Activated B cell treated with CpG ODN at 0.5 μM for 24 hours (primary cell): ENCODE data around the gene RFTN1. TPM values are rescaled to one million over a fixed set of nuclear protein-coding genes. Genes with fewer than 3 reads are reported as not detected.

Source experiments
- ATAC-seq: fragments of 200-7000 bp; cut with Tn5 transposase; one replicate; pipeline ENCODE4 v1.10.0; 2021; ENCODE audit warnings: low read depth, mild to moderate bottlenecking, moderate library complexity
- CTCF ChIA-PET: fragments of 350-600 bp; sonication (Branson Sonifier 250); formaldehyde crosslinking; loops from one replicate; lab custom pipeline; 2021; ENCODE audit warnings: antibody characterized with exemption; lab: Charles Lee
- POLR2A ChIA-PET: fragments of 350-600 bp; sonication (Branson Sonifier 250); formaldehyde crosslinking; loops from one replicate; lab custom pipeline; 2021; ENCODE audit warnings: antibody characterized with exemption; lab: Charles Lee
- DNase-seq: peaks from one replicate; pipeline ENCODE4 v3.0.0; 2022
- H3K27ac Mint-ChIP-seq: one replicate; pipeline ENCODE4 v1.8.0; 2020; ENCODE audit warnings: mixed read lengths
- H3K27me3 Mint-ChIP-seq: one replicate; pipeline ENCODE4 v1.8.0; 2021; ENCODE audit warnings: mixed read lengths
- H3K36me3 Mint-ChIP-seq: one replicate; pipeline ENCODE4 v1.8.0; 2021; ENCODE audit warnings: low read depth, mixed read lengths
- H3K4me1 Mint-ChIP-seq: one replicate; pipeline ENCODE4 v1.8.0; 2021; ENCODE audit warnings: mixed read lengths
- H3K4me3 Mint-ChIP-seq: one replicate; pipeline ENCODE4 v1.8.0; 2020; ENCODE audit warnings: mild to moderate bottlenecking, mixed read lengths
- H3K9me3 Mint-ChIP-seq: one replicate; pipeline ENCODE4 v1.8.0; 2020; ENCODE audit warnings: mixed read lengths
- intact Hi-C: fragments of 100-400 bp; cut with micrococcal nuclease; formaldehyde crosslinking; loops from one replicate; pipeline ENCODE4 v1.15.1; 2024
- total RNA-seq: library from RNA; stranded (reverse); gene quantifications from 2 replicates; pipeline ENCODE4 v1.2.3, GENCODE V29; 2022
- TF ChIP-seq, protein P1 (sequence below): fragments of 200-600 bp; IDR thresholded peaks from one replicate; pipeline ENCODE4 v1.8.0; 2022; ENCODE audit warnings: antibody characterized with exemption, mild to moderate bottlenecking

Gene RFTN1
- total RNA-seq, 1 donor from 2014 or later, result 365 TPM

DNA sequence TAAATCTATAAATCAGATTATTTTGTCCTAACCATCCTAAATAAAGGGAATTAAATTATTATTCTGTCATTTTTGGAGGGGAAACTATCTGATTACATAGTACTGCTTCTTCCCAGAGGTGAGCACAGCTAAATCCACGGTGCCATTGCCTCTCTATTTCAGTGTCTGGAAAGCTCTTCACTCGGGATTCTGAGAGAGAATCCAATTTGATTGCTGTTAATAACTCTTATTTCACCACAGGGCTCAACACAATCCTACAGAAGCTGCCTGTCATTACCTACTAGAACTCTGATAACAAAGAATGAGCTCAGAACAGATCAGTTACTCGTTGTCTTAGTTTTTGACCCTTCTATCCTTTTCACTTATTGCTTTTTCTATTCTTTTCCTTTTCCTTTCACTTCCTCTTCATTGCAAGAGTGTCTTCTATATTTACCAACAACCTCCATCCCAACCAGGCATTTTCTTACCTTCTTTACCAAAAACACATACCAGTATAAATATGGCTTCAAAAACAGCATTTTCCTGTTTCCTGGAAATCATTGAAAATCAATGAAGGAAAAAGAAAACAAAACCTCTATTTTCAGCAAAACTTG lies 218.1 kb downstream of the RFTN1 start:
- H3K4me3 Mint-ChIP-seq, result peak overlapping the region; percentile 3
- DNase-seq (no peak), ATAC-seq (no peak)
- H3K27me3 Mint-ChIP-seq, result no peaks in the 10 kb centered on the region
- no peak overlapping the region for H3K27ac Mint-ChIP-seq
- CTCF ChIA-PET, result interaction anchor here (1.3 to 1.9 kb wide), 2 partner anchors 255 to 256 kb away, joined by 4 to 5 read pairs; no protein-coding TSS in a partner anchor
- TF ChIP-seq, protein P1, sequence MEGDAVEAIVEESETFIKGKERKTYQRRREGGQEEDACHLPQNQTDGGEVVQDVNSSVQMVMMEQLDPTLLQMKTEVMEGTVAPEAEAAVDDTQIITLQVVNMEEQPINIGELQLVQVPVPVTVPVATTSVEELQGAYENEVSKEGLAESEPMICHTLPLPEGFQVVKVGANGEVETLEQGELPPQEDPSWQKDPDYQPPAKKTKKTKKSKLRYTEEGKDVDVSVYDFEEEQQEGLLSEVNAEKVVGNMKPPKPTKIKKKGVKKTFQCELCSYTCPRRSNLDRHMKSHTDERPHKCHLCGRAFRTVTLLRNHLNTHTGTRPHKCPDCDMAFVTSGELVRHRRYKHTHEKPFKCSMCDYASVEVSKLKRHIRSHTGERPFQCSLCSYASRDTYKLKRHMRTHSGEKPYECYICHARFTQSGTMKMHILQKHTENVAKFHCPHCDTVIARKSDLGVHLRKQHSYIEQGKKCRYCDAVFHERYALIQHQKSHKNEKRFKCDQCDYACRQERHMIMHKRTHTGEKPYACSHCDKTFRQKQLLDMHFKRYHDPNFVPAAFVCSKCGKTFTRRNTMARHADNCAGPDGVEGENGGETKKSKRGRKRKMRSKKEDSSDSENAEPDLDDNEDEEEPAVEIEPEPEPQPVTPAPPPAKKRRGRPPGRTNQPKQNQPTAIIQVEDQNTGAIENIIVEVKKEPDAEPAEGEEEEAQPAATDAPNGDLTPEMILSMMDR, result no peak
- intact Hi-C loops, result no loop called here
- POLR2A ChIA-PET, result interaction anchor here (0.9 to 1.2 kb wide), 2 partner anchors 9 to 216 kb away, joined by 3 to 4 read pairs; no protein-coding TSS in a partner anchor
- peaks cover 42% of the 10 kb centered on the region for H3K4me1 Mint-ChIP-seq
- H3K36me3 Mint-ChIP-seq, result peaks cover 53% of the 10 kb centered on the region
- H3K9me3 Mint-ChIP-seq, result no peaks in the 10 kb centered on the region

- DNase-seq (no peak), ATAC-seq (no peak)
- Mint-ChIP-seq H3K36me3 (peaks cover 50% of the 10 kb centered on the region), H3K9me3 (no peaks in the 10 kb centered on the region), H3K27ac (no peak overlapping the region), H3K27me3 (no peaks in the 10 kb centered on the region), H3K4me1 (peaks cover 39% of the 10 kb centered on the region), H3K4me3 (no peak overlapping the region)
- TF ChIP-seq, protein P1, result no peak
- POLR2A ChIA-PET, result interaction anchor here (0.9 kb wide), 1 partner anchor 217 kb away, joined by 4 read pairs; no protein-coding TSS in a partner anchor
- intact Hi-C loops, result no loop called here
- CTCF ChIA-PET, result interaction anchor here (1.3 to 1.9 kb wide), 2 partner anchors 255 to 257 kb away, joined by 4 to 5 read pairs; no protein-coding TSS in a partner anchor
Observed at GRCh38 chr3:16294844-16295243, 218.7 kb downstream of the RFTN1 start.

- Mint-ChIP-seq H3K27ac (no peak overlapping the region), H3K4me1 (peaks cover 42% of the 10 kb centered on the region), H3K27me3 (no peaks in the 10 kb centered on the region), H3K4me3 (no peak overlapping the region), H3K36me3 (peaks cover 46% of the 10 kb centered on the region), H3K9me3 (no peaks in the 10 kb centered on the region)
- ATAC-seq (no peak), DNase-seq (no peak)
- POLR2A ChIA-PET, result interaction anchor here (0.6 to 2.0 kb wide), 6 partner anchors 221 to 260 kb away, joined by 3 to 11 read pairs (median 3); no protein-coding TSS in a partner anchor
- CTCF ChIA-PET, result interaction anchor here (0.6 to 5.3 kb wide), 41 partner anchors 8 to 941 kb away, joined by 3 to 74 read pairs (median 4); partner anchors contain the start of genes DPH3, OXNAD1 and RFTN1
- TF ChIP-seq, protein P1, result no peak
- intact Hi-C loops, result loop anchor here (1.0 to 2.0 kb wide), 6 partner anchors 22 to 942 kb away; partner anchors contain the start of gene RFTN1
Observed at GRCh38 chr3:16290827-16291196, 222.7 kb downstream of the RFTN1 start.

DNA sequence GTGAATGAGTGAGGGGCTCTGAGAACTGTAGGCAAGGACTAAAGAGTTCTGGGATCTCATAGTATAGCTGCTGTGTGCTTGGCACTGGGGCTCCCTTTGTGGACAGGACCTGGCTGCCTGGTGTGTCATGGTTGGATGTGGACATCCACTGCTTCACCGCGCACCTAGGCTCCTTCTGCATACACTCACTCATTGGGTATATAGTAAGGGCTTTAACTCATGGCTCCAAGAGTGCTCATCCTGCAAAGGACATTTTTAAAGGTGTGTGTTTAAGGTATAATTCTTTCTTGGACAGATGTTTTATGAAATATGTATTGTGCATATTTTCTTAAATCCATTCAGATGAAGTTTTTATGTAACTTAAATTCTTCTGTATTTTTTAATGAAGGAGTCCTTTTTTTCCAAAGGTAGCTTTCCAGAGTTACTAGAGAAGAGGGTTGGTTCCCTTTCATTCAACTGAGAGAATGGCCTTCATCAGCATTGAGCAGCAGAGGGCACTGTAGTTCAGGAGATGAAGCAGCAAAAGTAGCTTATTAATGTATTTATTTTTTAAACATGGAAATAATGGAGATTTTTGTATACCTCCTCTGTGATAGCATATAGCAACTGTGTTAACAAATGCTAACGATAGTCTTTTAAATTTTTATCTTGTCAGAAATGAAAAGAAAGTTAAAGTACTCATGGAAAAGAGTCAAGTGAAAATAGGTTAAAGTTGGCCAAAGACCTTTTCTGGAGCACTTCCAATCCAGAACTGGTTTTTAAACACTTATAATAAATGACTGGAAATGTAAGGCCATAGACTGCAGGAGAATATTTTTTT lies 223.3 kb downstream of the RFTN1 start:
- H3K27ac Mint-ChIP-seq, result no peak overlapping the region
- ChIA-PET CTCF (interaction anchor here (0.6 to 5.3 kb wide), 42 partner anchors 8 to 942 kb away, joined by 3 to 74 read pairs (median 4); partner anchors contain the start of genes DPH3, OXNAD1 and RFTN1), POLR2A (interaction anchor here (0.6 to 2.0 kb wide), 7 partner anchors 111 to 260 kb away, joined by 3 to 11 read pairs (median 3); no protein-coding TSS in a partner anchor)
- H3K4me1 Mint-ChIP-seq, result peaks cover 36% of the 10 kb centered on the region
- no peak overlapping the region for H3K4me3 Mint-ChIP-seq
- DNase-seq (no peak), ATAC-seq (peak; percentile 49)
- H3K27me3 Mint-ChIP-seq, result no peaks in the 10 kb centered on the region
- intact Hi-C loops, result loop anchor here (1.0 to 2.0 kb wide), 6 partner anchors 21 to 943 kb away; partner anchors contain the start of gene RFTN1
- no peaks in the 10 kb centered on the region for H3K9me3 Mint-ChIP-seq
- H3K36me3 Mint-ChIP-seq, result peaks cover 40% of the 10 kb centered on the region
- TF ChIP-seq, protein P1, result peak; percentile 51
